ENCODE data around the gene TARS3.

Gene TARS3

GRCh38 chr15:101619615-101619865, 104.7 kb downstream of the TARS3 start:
- no peak for DNase-seq

DNA sequence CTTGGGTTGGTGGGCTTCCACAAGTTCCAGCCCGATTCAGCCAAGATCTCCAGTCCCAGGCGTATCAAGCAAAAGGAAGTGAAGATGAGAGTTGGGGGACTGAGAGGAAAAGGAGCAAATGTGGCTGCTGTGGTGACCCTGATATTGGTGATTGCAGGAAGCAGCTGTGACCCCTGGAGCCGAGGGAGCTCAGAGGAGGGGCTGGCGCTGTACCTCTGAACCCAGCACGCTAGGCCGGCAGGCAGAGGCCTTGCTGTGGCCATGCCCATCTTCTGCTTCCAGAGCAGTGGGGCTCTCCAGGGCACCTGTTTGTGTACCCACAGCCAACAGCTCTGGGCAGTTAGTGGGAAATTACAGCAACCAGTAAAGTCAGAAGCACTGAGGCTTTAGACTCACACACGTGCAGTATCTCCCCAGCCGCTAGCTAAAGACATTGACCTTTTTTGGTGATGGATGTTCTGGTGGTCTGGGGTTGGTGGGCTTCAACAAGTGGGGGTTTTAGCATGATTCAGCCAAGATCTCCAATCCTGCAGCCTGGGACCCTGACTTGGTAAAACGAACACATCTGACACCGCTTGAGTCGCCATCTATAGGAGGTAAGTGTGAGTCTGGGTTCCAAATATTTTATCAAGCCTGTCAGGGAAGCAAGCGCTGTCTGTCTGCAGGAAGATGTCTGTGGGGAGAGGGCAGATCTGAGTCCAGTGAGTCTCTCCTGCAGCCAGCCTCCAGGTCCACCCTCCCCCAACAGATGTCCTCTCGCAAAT, 105.2 kb downstream of the TARS3 start:
- DNase-seq = no peak

- DNase-seq = no peak
These were observed 106.2 kb downstream of the TARS3 start for GRCh38 chr15:101618076-101618475.

DNA sequence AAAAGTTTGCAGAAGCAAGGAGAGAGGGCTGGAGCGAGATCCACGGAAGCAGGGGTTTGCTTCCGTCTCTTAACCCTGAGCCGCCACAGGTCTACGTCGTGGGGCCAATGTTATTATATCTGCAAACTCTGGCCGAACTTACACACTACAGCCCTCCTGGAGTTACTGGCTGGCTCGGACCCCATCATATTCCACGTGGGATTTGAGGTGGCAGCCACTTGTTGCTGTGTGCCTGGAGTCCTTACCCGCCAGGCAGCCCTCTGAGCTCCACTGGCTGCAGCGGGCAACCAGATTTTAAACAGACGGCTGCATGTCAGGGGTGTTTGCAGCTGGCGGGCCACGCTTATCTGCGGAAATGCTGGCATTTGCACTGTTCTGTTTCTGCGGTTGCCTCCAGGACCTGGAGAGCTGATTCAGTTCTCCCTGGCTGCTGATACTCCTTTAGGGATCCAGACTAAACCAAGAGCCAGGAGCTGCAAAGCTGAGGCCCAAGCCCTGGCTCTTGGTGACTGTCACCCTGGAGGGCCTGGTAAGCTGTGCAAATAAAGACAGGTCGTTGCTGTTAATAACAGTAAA, 106.8 kb downstream of the TARS3 start:
- no peak for DNase-seq

DNA sequence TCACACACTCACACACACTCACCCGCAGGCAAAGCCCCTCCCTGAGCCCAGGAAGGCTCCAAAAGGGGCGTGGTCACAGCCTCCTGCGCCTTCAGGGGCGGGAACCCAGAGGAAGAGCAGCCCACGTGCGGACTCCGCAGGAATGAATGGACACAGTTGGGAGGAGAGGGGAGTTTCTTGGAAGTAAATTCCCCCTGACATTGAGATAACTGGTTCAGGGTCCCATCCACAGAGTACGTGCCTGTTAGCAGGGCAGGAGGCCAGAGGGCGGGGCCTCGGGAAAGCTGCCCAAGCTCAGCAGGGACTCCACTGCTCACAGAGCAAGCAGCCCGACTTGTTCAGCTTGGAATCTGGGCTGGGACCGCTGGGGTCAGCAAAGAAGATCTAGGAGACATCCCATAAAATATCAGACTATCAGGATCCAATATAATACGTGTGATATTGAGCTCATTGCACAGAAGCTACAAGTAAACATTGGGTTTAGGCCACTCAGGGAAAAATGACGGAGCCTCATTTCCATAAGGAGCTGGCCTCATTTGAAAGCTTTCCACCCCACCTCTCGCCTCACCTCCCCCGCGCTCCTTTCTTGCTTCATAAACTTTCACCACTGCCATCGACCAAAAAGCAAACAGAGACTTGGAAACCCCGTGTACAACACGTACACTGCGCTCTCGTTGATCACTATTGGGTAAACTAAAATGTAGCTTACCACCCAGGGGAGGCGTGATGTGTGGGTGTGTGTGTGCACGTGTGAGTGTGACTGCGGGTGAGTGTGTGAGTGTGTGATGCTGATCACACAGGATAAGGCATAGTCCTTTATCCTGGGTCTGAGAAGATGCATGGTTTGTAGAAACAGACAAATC, 108.1 kb downstream of the TARS3 start:
- peak; percentile 84 for DNase-seq

GRCh38 chr15:101615414-101615985, 108.8 kb downstream of the TARS3 start:
- DNase-seq = peak; percentile 11

DNA sequence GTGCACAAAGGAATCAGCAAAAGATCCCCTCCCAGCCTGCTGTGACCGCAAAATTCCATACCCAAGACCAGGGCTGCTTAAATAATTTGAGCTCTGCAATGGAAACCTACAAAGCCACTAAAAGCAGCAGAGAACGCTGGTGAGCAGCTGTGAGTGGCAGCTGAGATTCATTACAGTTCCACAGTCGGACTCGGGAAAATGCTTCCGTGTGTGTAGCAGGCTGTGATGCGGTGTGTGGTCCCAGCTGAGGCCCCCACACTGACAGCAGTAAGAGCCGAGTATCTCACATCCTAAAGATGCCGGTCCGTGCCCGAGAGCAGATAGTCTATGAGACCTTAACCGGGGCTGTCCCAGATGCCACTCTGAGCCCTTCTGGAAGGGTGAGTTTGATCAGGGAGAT, 109.5 kb downstream of the TARS3 start:
- DNase-seq = no peak

- no peak for DNase-seq
These were observed 110.2 kb downstream of the TARS3 start for GRCh38 chr15:101614001-101614585.

DNA sequence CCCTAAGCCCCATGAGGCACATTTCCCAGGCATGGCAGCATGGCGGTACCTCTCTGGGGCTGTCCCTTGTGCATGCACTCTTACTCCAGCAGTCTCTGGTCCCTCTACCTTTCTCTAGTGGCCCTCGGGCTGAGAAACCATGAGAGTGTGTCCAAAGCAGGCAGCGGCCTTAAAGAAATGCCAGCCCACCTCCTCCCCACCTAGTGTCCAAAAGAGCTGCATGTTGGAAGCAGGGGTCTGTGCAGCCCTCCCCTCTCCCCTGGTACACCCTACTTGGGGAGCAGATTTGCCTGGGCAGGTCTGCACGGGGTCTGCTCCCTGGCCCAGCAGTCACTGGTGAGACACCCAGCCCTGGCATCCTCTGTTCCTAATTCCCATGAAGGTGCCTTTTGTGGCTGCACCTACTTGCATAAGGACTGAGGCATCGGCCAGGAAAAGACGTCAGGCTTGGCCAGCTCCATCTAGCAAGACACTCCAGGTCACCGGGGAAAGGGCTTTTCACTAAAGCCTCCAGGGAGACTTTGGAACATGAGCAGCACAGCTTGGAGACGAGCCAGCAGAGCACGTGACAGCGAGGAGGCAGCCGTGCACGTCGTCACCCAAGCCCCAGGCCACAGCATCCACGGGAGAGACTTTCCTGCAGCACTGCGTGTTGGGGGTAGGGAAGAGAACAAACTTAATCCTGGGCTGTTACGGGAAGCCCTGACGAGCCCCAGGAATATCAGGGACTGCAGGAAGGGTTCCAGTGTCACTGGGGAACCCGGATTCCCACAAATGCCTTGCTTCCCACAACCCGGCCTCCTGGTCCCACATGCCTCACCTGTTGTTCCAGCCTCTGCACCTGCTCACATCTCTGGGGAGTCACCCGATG, 110.9 kb downstream of the TARS3 start:
- DNase-seq = peak; percentile 29

GRCh38 chr15:101612676-101613075, 111.6 kb downstream of the TARS3 start:
- DNase-seq = no peak

GRCh38 chr15:101611580-101612299, 112.5 kb downstream of the TARS3 start:
- DNase-seq = no peak

DNA sequence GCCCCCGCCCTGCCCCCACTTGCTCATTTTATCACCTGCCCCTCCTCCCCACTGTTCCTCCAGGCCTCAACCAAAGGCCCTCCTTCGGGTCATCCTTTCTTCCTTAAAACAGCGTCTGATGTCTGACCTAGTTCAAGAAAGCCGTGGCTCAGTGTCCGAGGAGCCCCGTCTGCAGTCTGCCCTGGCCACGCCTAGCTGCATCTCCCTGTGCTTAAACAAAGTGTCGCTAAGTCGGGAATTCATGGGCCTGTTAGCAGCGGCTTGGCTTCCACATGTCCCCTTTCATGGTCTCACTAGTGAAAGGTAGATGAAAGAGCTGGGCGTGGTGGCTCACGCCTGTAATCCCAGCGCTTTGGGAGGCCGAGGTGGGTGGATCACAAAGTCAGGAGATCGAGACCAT, 113.3 kb downstream of the TARS3 start:
- DNase-seq = no peak

DNA sequence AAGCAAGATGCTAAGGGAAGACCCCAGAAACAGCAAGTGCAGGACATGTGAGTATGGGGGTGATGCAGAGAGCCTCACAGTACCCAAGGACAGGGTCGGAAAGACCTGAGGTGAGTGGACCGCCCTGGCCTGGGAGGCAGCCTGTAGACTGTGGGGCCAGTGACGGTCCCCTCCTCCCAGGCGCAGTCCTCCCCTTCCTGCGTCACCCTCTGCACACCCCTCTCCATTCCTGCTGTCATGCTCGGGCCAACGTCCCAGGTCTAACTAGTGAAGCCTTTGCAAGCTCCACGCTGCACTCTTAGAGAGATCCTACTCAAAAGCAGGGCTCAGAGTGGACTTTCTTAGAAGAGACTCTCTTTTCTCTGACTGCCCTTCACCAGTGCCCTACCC, 113.7 kb downstream of the TARS3 start:
- no peak for DNase-seq

- no peak for DNase-seq
These were observed 114.3 kb downstream of the TARS3 start for GRCh38 chr15:101609742-101610610.

- DNase-seq = no peak
These were observed 116.1 kb downstream of the TARS3 start for GRCh38 chr15:101608201-101608600.

DNA sequence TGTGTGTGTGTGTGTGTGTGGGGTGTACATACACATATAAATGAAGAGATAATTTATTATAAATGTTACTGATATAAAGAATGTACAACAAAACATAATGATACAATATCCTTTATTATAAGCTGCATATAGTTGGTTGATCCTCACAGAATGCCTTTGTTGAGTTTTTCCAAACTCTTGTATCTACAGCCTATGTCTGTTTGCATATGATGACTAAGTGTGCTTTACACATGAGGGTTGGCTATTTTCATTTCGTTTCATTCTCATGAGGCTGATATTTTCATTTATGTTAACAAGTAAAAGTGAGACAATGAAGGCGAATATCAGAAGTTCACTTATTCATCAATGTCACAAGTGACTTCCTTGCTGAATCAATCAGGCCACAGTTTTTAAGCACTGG, 117.2 kb downstream of the TARS3 start:
- DNase-seq = no peak

GRCh38 chr15:101604124-101604874, 120.0 kb downstream of the TARS3 start:
- no peak for DNase-seq
